GM10847 (cell line): ENCODE data around the gene DCP2.

Experiments
- POLR2A ChIP-seq: IDR thresholded peaks from 2 replicates; pipeline ENCODE4 v1.6.1; 2011; ENCODE audit not compliant: insufficient read length; ENCODE audit errors: extremely low read depth

The DCP2 gene

GRCh38 chr5:112983363-112983762 lies 6.8 kb downstream of the DCP2 start:
- no peak for TF ChIP-seq POLR2A

GRCh38 chr5:112986224-112986623 lies 9.6 kb downstream of the DCP2 start:
- no peak for TF ChIP-seq POLR2A

GRCh38 chr5:112995764-112996618 lies 19.4 kb downstream of the DCP2 start:
- TF ChIP-seq POLR2A, result no peak

GRCh38 chr5:112996830-112997374 lies 20.3 kb downstream of the DCP2 start:
- TF ChIP-seq POLR2A, result no peak

- TF ChIP-seq POLR2A, result no peak
These were observed 21.7 kb downstream of the DCP2 start for GRCh38 chr5:112998296-112998695.

- TF ChIP-seq POLR2A, result no peak
These were observed 23.9 kb downstream of the DCP2 start for GRCh38 chr5:113000466-113000865.

GRCh38 chr5:113002423-113002822 lies 25.8 kb downstream of the DCP2 start:
- TF ChIP-seq POLR2A, result no peak

GRCh38 chr5:113003763-113004162 lies 27.2 kb downstream of the DCP2 start:
- TF ChIP-seq POLR2A, result no peak

GRCh38 chr5:113005454-113005853 lies 28.9 kb downstream of the DCP2 start:
- TF ChIP-seq POLR2A, result no peak

- no peak for TF ChIP-seq POLR2A
These were observed 41.5 kb downstream of the DCP2 start for GRCh38 chr5:113017881-113018635.

- TF ChIP-seq POLR2A, result no peak
These were observed 44.1 kb downstream of the DCP2 start for GRCh38 chr5:113020461-113021273.

GRCh38 chr5:113022661-113023060 lies 46.1 kb downstream of the DCP2 start:
- TF ChIP-seq POLR2A, result no peak

- TF ChIP-seq POLR2A, result no peak
These were observed 47.6 kb downstream of the DCP2 start for GRCh38 chr5:113024076-113024697.

- TF ChIP-seq POLR2A, result no peak
These were observed 49.0 kb downstream of the DCP2 start for GRCh38 chr5:113025596-113025995.

GRCh38 chr5:113026211-113026610 lies 49.6 kb downstream of the DCP2 start:
- no peak for TF ChIP-seq POLR2A
